Kidney capillary endothelial cell (primary cell): ENCODE measurements around the gene PLPPR2.
A peak's percentile ranks its signal among the peaks of the same experiment; 100 is the strongest.
"Not testable (repeated sequence)": the region's sequence is repeated elsewhere in the genome, so short reads cannot be mapped to it uniquely, and the experiment has no call there.

Experiments used
- DNase-seq: peaks from one replicate; pipeline ENCODE4 v3.0.0-alpha.2; 2018; ENCODE audit warnings: low spot score

PLPPR2 gene

GRCh38 chr19:11340099-11340467 is 15.1 kb upstream of the PLPPR2 start:
- DNase-seq = not testable (repeated sequence)

DNA sequence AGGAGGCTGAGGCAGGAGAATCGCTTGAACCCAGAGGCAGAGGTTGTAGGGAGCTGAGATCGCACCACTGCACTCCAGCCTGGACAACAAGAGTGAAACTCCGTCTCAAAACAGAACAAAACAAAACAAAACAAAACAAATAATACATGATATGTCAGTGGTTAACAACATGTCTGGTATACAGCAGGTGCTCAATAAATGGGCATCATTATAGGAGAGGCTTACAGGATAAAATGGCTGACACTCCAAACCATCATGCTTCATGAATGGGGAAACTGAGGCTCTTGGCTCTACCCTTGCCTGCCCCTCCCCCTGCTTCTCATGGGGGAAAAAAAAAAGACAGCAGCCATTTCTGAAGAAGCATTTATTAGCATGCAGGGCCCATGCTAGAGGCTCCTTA is 12.8 kb upstream of the PLPPR2 start:
- DNase-seq = no peak

GRCh38 chr19:11345122-11345803 is 10.0 kb upstream of the PLPPR2 start:
- DNase-seq = no peak

- peak; percentile 99 for DNase-seq
Measured at GRCh38 chr19:11346104-11346940, 8.9 kb upstream of the PLPPR2 start, which contains the start of the genes CCDC159 and TMEM205. CCDC159 (plus strand) TSS chr19:11346519; CDS start chr19:11346607, 88 bp downstream. TMEM205 (minus strand) TSS chr19:11346268; CDS start chr19:11345619, 649 bp downstream.

GRCh38 chr19:11347546-11348039 is 7.6 kb upstream of the PLPPR2 start:
- no peak for DNase-seq

- no peak for DNase-seq
Measured at GRCh38 chr19:11349171-11349570, 6.1 kb upstream of the PLPPR2 start.

DNA sequence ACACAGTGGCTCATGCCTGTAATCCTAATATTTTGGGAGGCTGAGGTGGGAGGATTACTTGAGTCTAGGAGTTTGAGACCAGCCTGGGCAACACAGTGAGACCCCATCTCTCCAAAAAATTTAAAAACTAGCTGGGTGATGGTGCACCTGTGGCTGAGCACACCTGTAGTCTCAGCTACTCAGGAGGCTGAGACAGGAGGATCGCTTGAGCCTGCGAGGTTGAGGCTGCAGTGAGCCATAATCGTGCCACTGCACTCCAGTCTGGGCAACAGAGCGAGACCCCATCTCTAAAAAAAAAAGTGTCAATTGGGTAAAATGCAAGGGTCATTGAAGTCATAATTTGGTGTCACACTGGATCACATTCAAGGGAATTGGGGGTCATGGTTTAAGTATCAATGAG is 1.1 kb upstream of the PLPPR2 start:
- DNase-seq = not testable (repeated sequence)

- DNase-seq = no peak
Measured at GRCh38 chr19:11356074-11356397, 804 bp downstream of the PLPPR2 start.

DNA sequence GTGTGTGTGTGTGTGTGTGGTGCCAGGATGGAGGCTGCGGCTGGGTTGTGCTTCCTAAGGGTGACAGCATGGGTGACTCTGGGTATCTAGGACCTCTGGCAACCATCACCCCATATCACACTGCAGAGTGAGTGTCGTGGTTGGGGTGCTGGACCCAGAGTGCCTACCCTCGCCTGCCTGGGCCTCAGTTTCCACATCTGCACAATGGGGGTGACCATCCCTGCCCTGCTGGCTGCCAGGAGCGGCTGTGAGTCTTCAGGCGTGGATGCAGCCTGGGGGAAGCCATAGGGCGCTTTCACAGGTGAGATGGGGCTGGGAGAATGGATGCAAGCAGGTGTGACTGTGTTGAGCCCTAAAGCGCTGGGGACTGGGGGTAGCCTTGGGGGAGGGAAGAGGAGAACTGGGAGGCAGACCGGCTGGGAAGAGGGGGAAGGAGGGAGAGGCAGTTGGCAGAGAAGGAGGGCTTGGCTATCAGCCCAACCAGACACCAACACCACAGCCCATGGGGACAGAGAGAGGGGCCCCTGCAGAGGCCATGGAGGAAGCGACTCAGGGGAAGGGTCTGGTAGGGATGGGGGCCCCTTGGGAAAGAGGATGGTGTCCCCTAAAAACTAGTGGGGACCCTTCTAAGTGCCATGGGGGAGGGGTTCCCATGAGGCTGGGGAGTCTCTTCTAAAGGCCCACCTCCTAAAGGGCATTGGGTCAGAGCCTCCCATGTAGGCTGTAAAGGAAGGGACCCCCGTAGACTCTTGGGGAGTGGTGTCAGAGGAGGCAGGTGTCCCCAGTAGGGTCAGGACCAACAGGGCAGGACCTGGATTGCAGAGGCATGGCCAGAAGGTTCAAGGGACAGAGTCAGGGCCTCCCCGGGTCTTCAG is 1.7 kb downstream of the PLPPR2 start:
- no peak for DNase-seq

DNA sequence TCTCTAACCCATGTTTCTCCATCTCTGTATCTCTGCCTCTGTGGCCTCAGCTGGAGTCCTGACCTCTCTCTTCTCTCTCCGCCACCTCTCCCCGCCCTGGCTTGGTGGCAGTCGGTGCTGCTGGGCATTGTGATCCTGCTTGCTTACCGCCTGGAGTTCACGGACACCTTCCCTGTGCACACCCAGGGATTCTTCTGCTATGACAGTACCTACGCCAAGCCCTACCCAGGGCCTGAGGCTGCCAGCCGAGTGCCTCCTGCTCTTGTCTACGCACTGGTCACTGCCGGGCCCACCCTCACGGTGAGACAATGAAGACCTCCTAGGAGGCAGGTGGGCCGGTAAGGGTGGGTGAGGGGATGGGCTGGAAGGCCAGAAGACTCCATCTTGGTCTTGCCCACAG is 4.2 kb downstream of the PLPPR2 start:
- DNase-seq = no peak

- no peak for DNase-seq
Measured at GRCh38 chr19:11361037-11361770, 6.0 kb downstream of the PLPPR2 start.

DNA sequence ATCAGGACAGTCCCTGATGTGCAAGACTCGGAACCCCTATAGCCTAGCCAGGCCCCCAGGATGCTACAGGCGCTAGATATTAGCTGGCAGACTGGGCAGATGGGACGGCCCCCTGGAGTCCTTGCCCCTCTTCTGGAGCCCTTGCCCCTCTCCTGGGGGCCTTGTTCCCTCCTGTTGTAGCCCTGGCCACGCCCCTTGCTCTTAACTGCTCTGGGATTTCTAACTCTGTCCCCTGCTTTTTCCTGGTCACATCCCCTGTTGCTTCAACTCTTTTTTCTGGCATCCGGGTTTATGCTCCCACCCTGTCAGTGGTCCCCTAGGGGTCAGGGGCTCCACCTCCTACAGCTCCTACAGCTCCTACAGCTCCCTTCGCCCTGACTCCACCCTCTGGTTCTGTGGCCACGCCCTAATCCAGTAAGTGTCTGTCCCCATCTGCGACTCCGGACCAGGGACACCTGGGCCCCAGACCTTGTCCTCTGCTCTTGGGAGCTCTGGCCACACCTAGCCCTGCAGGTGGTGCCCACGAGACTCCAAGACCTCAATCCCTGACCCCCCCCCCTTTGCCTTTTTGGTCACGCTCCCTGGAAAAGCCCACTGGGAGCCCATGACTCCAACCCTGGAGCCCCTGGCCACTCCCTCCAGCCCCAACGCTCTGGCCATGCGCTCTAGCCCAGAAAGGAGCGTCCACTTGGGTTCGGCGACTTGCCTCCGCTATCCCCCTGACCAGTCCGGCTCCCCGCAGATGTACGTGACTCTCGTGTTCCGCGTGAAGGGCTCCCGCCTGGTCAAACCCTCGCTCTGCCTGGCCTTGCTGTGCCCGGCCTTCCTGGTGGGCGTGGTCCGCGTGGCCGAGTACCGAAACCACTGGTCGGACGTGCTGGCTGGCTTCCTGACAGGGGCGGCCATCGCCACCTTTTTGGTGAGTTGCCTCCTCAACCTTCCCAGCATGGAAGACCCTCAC is 6.8 kb downstream of the PLPPR2 start:
- DNase-seq = no peak

GRCh38 chr19:11363881-11364280 is 8.6 kb downstream of the PLPPR2 start:
- no peak for DNase-seq

- DNase-seq = no peak
Measured at GRCh38 chr19:11364296-11364904, 9.2 kb downstream of the PLPPR2 start.

DNA sequence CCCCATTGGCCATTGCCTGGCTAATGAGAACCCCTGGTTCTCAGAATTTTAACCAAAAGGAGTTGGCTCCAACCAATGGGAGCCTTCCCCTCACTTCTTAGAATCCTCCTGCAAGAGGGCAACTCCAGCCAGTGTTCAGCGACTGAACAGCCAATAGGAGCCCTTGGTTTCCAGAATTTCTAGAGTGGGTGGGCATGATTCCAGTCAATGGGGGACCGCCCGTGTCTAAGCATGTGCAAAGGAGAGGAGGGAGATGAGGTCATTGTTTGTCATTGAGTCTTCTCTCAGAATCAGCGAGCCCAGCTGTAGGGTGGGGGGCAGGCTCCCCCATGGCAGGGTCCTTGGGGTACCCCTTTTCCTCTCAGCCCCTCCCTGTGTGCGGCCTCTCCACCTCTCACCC is 9.7 kb downstream of the PLPPR2 start:
- DNase-seq = no peak

GRCh38 chr19:11365557-11366117 is 10.4 kb downstream of the PLPPR2 start:
- no peak for DNase-seq

- no peak for DNase-seq
Measured at GRCh38 chr19:11367528-11367927, 12.3 kb downstream of the PLPPR2 start.

DNA sequence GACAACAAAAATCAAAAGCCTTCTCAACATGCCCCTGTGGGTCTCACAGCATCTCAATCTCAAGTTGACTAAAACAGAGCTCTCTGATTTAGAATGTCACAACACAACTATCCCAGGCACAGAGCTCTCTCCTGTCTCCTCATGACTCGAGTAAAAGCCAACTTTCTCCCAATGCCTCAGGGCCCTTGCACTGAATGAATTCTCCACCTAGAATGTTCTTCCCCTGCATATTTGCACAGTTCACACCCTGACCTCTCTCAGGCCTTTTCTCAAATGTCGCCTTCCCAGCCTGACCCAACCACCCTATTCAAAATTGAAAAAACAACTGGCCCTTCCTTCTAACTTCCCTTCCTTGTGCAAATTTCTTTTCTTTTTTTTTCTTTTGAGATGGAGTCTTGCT is 15.5 kb downstream of the PLPPR2 start:
- DNase-seq = no peak

DNA sequence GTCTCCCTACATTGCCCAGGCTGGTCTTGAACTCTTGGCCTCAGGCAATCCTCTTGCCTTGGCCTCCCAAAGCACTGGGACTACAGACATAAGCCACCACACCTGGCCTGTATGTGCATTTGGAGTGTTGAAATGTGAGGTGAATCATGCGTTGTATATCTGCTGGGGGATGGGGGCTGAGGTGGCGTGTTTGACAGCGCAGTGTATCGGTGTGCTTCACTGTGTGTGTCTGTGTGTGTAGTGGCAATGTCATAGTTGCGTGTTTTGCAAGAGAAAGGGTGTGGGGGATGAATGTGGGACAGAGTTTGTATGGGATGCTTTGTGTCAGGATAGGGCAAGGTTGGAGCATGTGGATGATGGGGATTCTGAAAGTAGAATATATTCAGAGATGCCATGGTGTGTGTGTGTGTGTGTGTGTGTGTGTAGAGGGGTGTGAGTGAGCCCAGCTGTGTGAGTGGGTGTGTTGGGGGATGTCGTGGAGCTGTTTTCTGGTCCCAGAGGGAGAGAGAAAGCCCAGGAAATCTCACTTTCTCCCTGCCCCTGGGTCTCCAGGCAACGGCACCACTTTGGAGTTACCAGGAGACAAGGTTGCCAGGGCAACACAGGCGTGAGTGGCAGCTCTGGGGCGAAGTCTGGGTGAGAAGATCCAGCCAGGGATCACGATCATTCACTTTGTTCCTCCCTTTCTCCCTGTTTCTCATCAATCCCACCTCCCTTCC is 18.1 kb downstream of the PLPPR2 start:
- no peak for DNase-seq
